SK-N-SH (cell line): Measurements from ENCODE around the gene NR3C1. TPM values are rescaled to one million over a fixed set of nuclear protein-coding genes. Genes with fewer than 3 reads are reported as not detected.

Experiments used
- CTCF ChIA-PET: fragments of 300-600, 350-600 bp; formaldehyde crosslinking; extraction: SDS; loops from one replicate; lab custom pipeline; 2021; lab: Yijun Ruan, JAX
- POLR2A ChIA-PET: fragments of 350-600 bp; sonication (Branson Sonifier 250); formaldehyde crosslinking; extraction: SDS; loops from one replicate; lab custom pipeline; 2020; ENCODE audit warnings: antibody characterized with exemption, inconsistent platforms; lab: Yijun Ruan, JAX
- DNase-seq: peaks from one replicate; pipeline ENCODE4 v3.0.0; 2012
- H2AFZ ChIP-seq: fragments of 200-600 bp; sonication (generic); 2 replicates; pipeline ENCODE4 v1.8.1; 2016; ENCODE audit warnings: antibody characterized with exemption, mild to moderate bottlenecking, low read depth
- H3F3A ChIP-seq: fragments of 200-600 bp; sonication (generic); replicated peaks from 2 replicates; pipeline ENCODE3; 2016; ENCODE audit warnings: antibody characterized with exemption, mild to moderate bottlenecking; ENCODE audit not compliant: insufficient read depth
- H3K27ac ChIP-seq, 2 experiments: fragments of 200-500 bp in 1 of 2; fragments of 200-600 bp in 1 of 2; sonication (Bioruptor generic) in 1 of 2; sonication (generic), shearing (Covaris generic) in 1 of 2; 2 replicates each; pipeline versions ENCODE4 v1.5.1 to v1.6.1; 2014 to 2016; ENCODE audit warnings: low read depth in 2 of 2, inconsistent platforms in 1 of 2, low read length in 1 of 2, mild to moderate bottlenecking in 1 of 2, mixed read lengths in 1 of 2
- H3K27me3 ChIP-seq: fragments of 200-600 bp; sonication (generic), shearing (Covaris generic); 2 replicates; pipeline ENCODE4 v1.6.1; 2016; ENCODE audit warnings: mixed run types; ENCODE audit not compliant: insufficient read depth
- H3K36me3 ChIP-seq, 2 experiments: fragments of 200-500 bp in 1 of 2; fragments of 200-600 bp in 1 of 2; sonication (Bioruptor generic) in 1 of 2; sonication (generic) in 1 of 2; replicated peaks in 1 of 2; 2 replicates each; pipeline versions ENCODE3 to v1.5.1; 2014 to 2016; ENCODE audit warnings: low read length in 1 of 2, mild to moderate bottlenecking in 1 of 2; ENCODE audit not compliant: insufficient read depth in 2 of 2, control insufficient read depth in 1 of 2
- H3K4me1 ChIP-seq, 2 experiments: fragments of 200-500 bp in 1 of 2; fragments of 200-600 bp in 1 of 2; sonication (Bioruptor generic) in 1 of 2; sonication (generic), shearing (Covaris generic) in 1 of 2; 2 replicates each; pipeline versions ENCODE4 v1.5.1 to v1.6.1; 2014 to 2016; ENCODE audit warnings: low read depth in 1 of 2, low read length in 1 of 2, mixed run types in 1 of 2; ENCODE audit not compliant: insufficient read depth in 2 of 2, control insufficient read depth in 1 of 2
- H3K4me2 ChIP-seq: fragments of 200-600 bp; sonication (generic), shearing (Covaris generic); 2 replicates; pipeline ENCODE4 v1.6.1; 2017; ENCODE audit warnings: mixed run types
- H3K4me3 ChIP-seq, 2 experiments: fragments of 200-500 bp in 1 of 2; fragments of 200-600 bp in 1 of 2; sonication (Bioruptor generic) in 1 of 2; sonication (generic), shearing (Covaris generic) in 1 of 2; 2 replicates each; pipeline versions ENCODE4 v1.5.1 to v1.8.1; 2014 to 2016; ENCODE audit warnings: low read depth in 2 of 2, inconsistent platforms in 1 of 2, low read length in 1 of 2, mild to moderate bottlenecking in 1 of 2, mixed read lengths in 1 of 2, moderate library complexity in 1 of 2
- H3K79me2 ChIP-seq: fragments of 200-600 bp; sonication (generic); 2 replicates; pipeline ENCODE4 v1.8.1; 2017; ENCODE audit warnings: mild to moderate bottlenecking; ENCODE audit not compliant: insufficient read depth
- H3K9ac ChIP-seq: fragments of 200-600 bp; sonication (generic); 2 replicates; pipeline ENCODE4 v1.6.1; 2017; ENCODE audit warnings: mixed run types
- H3K9me2 ChIP-seq: fragments of 200-600 bp; sonication (generic); 2 replicates; pipeline ENCODE4 v1.6.1; 2017; ENCODE audit warnings: mixed run types
- H3K9me3 ChIP-seq: fragments of 200-600 bp; sonication (generic); 2 replicates; pipeline ENCODE4 v1.6.1; 2017; ENCODE audit warnings: mixed run types, mild to moderate bottlenecking, moderate library complexity
- H4K20me1 ChIP-seq: fragments of 200-600 bp; sonication (generic); 2 replicates; pipeline ENCODE4 v1.6.1; 2017; ENCODE audit warnings: mild to moderate bottlenecking, mixed run types; ENCODE audit not compliant: insufficient read depth
- ELF1 ChIP-seq: IDR thresholded peaks from 2 replicates; pipeline ENCODE4 v1.4.0; 2012
- FOXJ3 ChIP-seq: sonication (generic); formaldehyde crosslinking; IDR thresholded peaks from 2 replicates; pipeline ENCODE4 v1.5.1; 2020; ENCODE audit warnings: mild to moderate bottlenecking, missing genetic modification reagents
- GABPA ChIP-seq: IDR thresholded peaks from 2 replicates; pipeline ENCODE4 v1.4.0; 2012; ENCODE audit warnings: low read depth, mild to moderate bottlenecking
- MXI1 ChIP-seq: IDR thresholded peaks from 2 replicates; pipeline ENCODE4 v1.6.1; 2012; ENCODE audit warnings: mild to moderate bottlenecking, low read depth, low read length, improper control_type of control experiment
- POLR2AphosphoS5 ChIP-seq: IDR thresholded peaks from 2 replicates; pipeline ENCODE4 v1.6.1; 2012; ENCODE audit warnings: low read depth, low read length
- RFX5 ChIP-seq: IDR thresholded peaks from 2 replicates; pipeline ENCODE4 v1.6.1; 2012; ENCODE audit warnings: mild to moderate bottlenecking, improper control_type of control experiment, low read length
- RXRA ChIP-seq: IDR thresholded peaks from 2 replicates; pipeline ENCODE4 v1.4.0; 2012; ENCODE audit warnings: low read depth, mild to moderate bottlenecking, borderline replicate concordance
- SIN3A ChIP-seq: IDR thresholded peaks from 2 replicates; pipeline ENCODE4 v1.6.1; 2012; ENCODE audit warnings: low read depth, mild to moderate bottlenecking, low read length, moderate library complexity, borderline replicate concordance
- TEAD4 ChIP-seq: IDR thresholded peaks from 2 replicates; pipeline ENCODE4 v1.4.0; 2012; ENCODE audit warnings: mild to moderate bottlenecking, borderline replicate concordance; ENCODE audit not compliant: insufficient read depth
- YY1 ChIP-seq: IDR thresholded peaks from 2 replicates; pipeline ENCODE4 v1.4.0; 2012; ENCODE audit warnings: low read depth, mild to moderate bottlenecking
- WGBS: methylation state at CpG from one replicate; pipeline ENCODE4 v1.1.6; 2017; ENCODE audit warnings: low lambda C conversion rate; 5-methylcytosine and 5-hydroxymethylcytosine counted together
- polyA plus RNA-seq, 3 experiments: library from polyadenylated mRNA; depleted of rRNA; stranded (reverse); fragments of >200 nt; gene quantifications; 2 replicates each; pipeline ENCODE4 v1.2.3, GENCODE V29; 2012
- TF ChIP-seq, protein P1 (sequence below): fragments of 150-350 bp; IDR thresholded peaks from 2 replicates; pipeline ENCODE4 v1.6.1; 2016; ENCODE audit warnings: mild to moderate bottlenecking, low read depth, low read length
- TF ChIP-seq, protein P2 (sequence below): IDR thresholded peaks from 2 replicates; pipeline ENCODE4 v1.4.0; 2012; ENCODE audit warnings: low read depth, borderline replicate concordance
- TF ChIP-seq, protein P3 (sequence below): IDR thresholded peaks from 2 replicates; pipeline ENCODE4; 2012
- TF ChIP-seq, protein P4 (sequence below): IDR thresholded peaks from 2 replicates; pipeline ENCODE4 v1.6.1; 2012; ENCODE audit warnings: mild to moderate bottlenecking, low read depth, low read length, moderate library complexity

NR3C1 gene
- polyA plus RNA-seq, 1 of the 3 experiments (the other 2 are of a cell fraction) = 7.1 TPM

DNA sequence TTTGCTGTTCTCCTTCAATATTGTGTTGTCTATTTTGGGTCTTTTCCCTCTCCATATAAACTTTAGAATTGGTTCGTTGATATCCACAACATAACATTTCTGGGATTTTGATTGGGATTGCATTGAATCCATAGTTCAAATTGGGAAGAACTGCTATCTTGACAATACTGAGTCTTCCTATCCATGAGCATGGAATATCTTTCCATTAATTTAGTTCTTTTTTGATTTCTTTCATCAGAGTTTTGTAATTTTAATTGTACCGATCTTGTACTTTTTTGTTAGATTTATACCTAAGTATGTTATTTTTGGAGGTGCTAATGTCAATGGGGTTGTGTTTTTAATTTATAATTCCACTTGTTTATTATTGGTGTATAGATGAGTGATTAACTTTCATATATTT is 135.1 kb downstream of the NR3C1 start:
- Histone ChIP-seq H3K9ac (no peak overlapping the region), H3K4me3 (no peak overlapping the region), H3K27ac (no peak overlapping the region), H3K27me3 (no peaks in the 10 kb centered on the region), H4K20me1 (no peaks in the 10 kb centered on the region), H3F3A (no peaks in the 10 kb centered on the region), H2AFZ (no peak overlapping the region), H3K9me3 (peaks cover 12% of the 10 kb centered on the region; the same call in 1 of the 2 replicates), H3K9me2 (0 out of 2 replicates have a peak, but pooled peaks cover 3% of the 10 kb centered on the region), H3K36me3 (peaks cover 0 to 3% of the 10 kb centered on the region in 2 experiments), H3K4me2 (no peak overlapping the region), H3K4me1 (no peaks in the 10 kb centered on the region), H3K79me2 (no peaks in the 10 kb centered on the region)
- CTCF ChIA-PET = no interaction called here
- POLR2A ChIA-PET = no interaction called here
- no peak for DNase-seq
- WGBS = 95% methylated on average over 2 of the region's 2 CpGs
- TF ChIP-seq RXRA = no peak
- no peak for TF ChIP-seq GABPA
- TF ChIP-seq YY1 = no peak
- TF ChIP-seq RFX5 = no peak
- TF ChIP-seq, protein P1, sequence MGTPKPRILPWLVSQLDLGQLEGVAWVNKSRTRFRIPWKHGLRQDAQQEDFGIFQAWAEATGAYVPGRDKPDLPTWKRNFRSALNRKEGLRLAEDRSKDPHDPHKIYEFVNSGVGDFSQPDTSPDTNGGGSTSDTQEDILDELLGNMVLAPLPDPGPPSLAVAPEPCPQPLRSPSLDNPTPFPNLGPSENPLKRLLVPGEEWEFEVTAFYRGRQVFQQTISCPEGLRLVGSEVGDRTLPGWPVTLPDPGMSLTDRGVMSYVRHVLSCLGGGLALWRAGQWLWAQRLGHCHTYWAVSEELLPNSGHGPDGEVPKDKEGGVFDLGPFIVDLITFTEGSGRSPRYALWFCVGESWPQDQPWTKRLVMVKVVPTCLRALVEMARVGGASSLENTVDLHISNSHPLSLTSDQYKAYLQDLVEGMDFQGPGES = no peak
- TF ChIP-seq, protein P2, sequence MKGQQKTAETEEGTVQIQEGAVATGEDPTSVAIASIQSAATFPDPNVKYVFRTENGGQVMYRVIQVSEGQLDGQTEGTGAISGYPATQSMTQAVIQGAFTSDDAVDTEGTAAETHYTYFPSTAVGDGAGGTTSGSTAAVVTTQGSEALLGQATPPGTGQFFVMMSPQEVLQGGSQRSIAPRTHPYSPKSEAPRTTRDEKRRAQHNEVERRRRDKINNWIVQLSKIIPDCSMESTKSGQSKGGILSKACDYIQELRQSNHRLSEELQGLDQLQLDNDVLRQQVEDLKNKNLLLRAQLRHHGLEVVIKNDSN = no peak
- no peak for TF ChIP-seq ELF1
- no peak for TF ChIP-seq POLR2AphosphoS5
- TF ChIP-seq, protein P3, sequence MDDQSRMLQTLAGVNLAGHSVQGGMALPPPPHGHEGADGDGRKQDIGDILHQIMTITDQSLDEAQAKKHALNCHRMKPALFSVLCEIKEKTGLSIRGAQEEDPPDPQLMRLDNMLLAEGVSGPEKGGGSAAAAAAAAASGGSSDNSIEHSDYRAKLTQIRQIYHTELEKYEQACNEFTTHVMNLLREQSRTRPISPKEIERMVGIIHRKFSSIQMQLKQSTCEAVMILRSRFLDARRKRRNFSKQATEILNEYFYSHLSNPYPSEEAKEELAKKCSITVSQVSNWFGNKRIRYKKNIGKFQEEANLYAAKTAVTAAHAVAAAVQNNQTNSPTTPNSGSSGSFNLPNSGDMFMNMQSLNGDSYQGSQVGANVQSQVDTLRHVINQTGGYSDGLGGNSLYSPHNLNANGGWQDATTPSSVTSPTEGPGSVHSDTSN = no peak
- no peak for TF ChIP-seq SIN3A
- no peak for TF ChIP-seq MXI1
- no peak for TF ChIP-seq FOXJ3 (CRISPR knock-in tag)
- TF ChIP-seq, protein P4, sequence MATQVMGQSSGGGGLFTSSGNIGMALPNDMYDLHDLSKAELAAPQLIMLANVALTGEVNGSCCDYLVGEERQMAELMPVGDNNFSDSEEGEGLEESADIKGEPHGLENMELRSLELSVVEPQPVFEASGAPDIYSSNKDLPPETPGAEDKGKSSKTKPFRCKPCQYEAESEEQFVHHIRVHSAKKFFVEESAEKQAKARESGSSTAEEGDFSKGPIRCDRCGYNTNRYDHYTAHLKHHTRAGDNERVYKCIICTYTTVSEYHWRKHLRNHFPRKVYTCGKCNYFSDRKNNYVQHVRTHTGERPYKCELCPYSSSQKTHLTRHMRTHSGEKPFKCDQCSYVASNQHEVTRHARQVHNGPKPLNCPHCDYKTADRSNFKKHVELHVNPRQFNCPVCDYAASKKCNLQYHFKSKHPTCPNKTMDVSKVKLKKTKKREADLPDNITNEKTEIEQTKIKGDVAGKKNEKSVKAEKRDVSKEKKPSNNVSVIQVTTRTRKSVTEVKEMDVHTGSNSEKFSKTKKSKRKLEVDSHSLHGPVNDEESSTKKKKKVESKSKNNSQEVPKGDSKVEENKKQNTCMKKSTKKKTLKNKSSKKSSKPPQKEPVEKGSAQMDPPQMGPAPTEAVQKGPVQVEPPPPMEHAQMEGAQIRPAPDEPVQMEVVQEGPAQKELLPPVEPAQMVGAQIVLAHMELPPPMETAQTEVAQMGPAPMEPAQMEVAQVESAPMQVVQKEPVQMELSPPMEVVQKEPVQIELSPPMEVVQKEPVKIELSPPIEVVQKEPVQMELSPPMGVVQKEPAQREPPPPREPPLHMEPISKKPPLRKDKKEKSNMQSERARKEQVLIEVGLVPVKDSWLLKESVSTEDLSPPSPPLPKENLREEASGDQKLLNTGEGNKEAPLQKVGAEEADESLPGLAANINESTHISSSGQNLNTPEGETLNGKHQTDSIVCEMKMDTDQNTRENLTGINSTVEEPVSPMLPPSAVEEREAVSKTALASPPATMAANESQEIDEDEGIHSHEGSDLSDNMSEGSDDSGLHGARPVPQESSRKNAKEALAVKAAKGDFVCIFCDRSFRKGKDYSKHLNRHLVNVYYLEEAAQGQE = no peak
- TF ChIP-seq TEAD4 = no peak
